ENCODE results near the gene KCNK15.
"Not testable (repeated sequence)": the region's sequence is repeated elsewhere in the genome, so short reads cannot be mapped to it uniquely, and the experiment has no call there.

Gene KCNK15

DNA sequence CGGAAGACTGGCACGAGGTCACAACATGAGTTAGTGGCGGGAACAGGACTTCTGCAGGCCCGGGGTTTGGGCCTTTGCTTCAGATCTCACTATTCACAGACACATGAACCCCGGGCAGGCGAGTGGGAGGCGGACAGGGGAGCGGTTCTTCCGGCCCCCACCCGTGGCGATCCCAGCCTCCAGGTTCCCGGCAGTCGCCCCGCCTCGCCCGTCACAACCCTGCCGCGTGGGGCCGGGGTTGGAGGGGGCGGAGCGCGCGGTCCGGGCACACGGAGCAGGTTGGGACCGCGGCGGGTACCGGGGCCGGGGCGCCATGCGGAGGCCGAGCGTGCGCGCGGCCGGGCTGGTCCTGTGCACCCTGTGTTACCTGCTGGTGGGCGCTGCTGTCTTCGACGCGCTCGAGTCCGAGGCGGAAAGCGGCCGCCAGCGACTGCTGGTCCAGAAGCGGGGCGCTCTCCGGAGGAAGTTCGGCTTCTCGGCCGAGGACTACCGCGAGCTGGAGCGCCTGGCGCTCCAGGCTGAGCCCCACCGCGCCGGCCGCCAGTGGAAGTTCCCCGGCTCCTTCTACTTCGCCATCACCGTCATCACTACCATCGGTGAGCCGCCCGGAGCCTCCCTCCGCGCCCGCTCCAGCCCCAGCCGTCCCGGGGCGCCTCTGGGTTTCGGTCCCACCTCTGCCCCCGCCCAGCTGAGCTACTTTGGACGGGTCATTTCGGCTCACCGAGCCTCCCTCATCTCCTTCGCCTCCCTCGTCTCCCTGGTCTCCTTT, at the start of gene KCNK15:
Gene KCNK15 (plus strand): TSS at position 268 of the 769 bp plus-strand sequence. CDS start 46 bp downstream, at position 314.
- DNase-seq, result no peak
- no peak for TF ChIP-seq GATA1 (IDR thresholded peaks at IDR 0.05; ENCODE audit: low read depth, low read length)
- no peak for TF ChIP-seq POLR2A (IDR thresholded peaks at IDR 0.05; ENCODE audit: low read length)

DNA sequence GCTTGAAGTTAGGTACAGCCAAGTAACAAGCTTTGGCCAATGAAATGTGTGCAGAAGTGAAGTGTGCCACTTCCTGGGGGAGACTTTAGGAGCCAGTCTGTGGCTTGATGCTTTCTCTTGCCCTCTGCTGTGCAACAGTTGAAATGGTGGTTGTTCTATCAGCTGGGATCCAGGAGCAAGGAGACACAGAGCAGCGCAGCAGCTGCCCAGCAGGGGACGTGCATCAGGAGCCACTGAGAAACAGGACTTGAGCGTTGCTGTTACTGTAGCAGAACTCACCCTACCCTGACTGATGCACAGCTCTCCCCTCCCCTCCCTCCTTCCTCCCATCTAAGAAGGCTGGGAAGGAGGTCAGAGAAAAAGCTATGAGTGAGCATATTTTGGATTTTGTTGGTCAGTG, 49.4 kb upstream of the KCNK15 start:
- DNase-seq, result no peak
- TF ChIP-seq GATA1 (IDR thresholded peaks at IDR 0.05; ENCODE audit: low read depth, low read length), result no peak
- no peak for TF ChIP-seq POLR2A (IDR thresholded peaks at IDR 0.05; ENCODE audit: low read length)

DNA sequence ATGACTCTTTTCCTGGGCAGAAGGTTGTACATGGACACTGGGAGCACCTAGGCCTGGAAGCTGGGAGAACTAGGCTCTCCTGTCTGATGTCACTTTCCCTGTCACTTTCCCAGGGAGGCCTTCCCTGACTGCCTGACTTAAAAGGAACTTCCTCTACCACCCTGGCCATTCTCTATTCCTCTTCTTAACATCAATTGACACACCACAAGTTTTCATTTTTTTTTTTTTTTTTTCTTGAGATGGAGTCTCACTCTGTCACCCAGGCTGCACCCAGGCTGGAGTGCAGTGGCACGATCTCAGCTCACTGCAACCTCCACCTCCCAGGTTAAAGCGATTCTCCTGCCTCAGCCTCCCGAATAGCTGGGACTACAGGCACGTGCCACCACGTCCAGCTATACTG, 48.6 kb upstream of the KCNK15 start:
- DNase-seq, result not testable (repeated sequence)

DNA sequence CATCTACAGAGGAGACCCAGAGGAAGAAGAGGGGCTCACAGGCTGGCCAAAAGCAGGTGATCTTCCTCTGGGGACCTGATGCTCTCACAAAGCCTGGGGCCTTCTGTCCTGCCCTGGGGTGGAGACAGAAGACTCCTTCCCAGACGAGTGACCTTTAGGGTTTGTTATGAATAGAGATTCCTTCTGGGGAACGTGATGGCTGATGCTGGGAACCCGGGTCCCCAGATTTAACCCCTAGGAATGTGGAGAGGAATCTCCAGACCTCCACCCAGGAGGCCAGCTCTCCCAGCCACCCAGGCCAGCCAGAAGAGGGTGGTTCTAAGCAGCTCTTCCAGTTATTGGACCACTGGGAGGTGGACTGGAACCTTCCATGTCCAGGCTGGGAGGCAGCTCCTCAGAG, 47.3 kb upstream of the KCNK15 start:
- TF ChIP-seq POLR2A (IDR thresholded peaks at IDR 0.05; ENCODE audit: low read length), result no peak
- DNase-seq, result no peak

DNA sequence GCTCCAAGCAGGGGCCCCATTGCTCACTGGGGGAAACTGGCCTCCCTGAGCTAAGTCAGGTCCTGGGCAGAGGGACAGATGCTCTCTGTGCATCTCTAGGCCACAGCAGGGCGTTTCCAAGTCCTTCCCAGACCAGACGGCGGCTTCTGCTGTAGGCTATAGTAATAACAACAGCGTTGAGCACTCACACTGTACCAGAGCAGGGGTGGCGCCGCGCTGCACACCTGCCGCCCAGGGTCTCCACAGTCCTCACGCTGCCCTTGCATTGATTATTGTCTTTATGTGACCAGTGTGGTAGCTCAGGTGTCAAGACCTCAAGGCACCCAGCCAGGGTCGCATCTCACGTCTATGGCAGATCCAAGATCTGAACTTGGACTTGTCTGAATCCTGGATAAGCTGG, 45.4 kb upstream of the KCNK15 start:
- TF ChIP-seq GATA1 (IDR thresholded peaks at IDR 0.05; ENCODE audit: low read depth, low read length) (no peak), POLR2A (IDR thresholded peaks at IDR 0.05; ENCODE audit: low read length) (no peak)
- DNase-seq, result no peak

DNA sequence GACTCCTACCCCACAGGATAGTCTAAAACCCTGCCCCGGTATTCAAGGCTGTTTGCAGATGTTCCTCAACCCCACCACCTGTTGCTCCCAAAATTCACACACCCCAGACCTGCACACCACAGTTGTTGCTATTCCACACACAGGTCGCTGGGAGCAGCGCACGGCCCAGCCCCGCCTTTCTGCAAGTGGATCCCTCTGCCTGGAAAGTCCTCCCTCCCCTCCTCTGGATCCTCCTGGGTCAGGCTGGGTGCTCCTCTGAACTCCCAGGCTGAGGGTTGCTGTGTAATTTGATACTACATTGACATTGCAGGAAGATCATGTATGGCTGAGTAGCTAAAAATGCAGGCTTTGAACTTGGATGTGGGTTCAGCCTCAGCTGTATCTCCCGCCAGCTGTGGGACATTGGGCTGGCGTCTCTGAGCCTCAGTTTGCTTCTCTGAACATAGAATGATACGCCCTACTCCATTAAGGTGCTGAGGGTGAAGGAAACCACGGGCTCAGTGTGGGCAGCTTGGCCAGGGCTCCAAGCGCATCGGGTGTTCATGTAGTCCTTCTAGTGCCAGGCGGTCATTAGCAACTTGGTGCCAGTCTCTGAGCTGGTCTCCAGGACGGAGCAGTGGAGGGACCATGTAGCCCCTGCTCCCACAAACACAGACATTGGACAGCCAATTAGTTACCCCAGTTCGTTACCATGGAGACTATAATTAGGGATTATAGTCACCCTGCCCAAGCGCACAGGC, 44.4 kb upstream of the KCNK15 start:
- TF ChIP-seq GATA1 (IDR thresholded peaks at IDR 0.05; ENCODE audit: low read depth, low read length) (no peak), POLR2A (IDR thresholded peaks at IDR 0.05; ENCODE audit: low read length) (no peak)

DNA sequence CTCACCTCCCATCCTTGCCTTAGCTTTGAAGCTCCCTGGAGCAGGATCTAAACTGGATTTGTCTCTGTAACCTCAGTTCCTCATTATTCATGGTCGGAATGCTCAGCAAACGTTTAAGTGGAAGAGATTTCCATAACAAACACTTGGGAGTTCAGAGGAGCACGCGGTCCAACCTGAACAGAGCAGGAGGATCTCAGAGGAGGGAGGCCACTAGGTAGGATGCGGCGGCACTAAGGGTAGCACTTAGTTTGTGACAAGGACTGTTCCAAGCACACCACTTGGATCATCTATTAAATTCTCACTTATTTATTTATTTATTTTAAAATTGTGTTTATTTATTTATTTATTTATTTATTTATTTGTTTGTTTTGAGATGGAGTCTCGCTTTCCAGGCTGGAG, 43.8 kb upstream of the KCNK15 start:
- no peak for DNase-seq

More for the DNA sequence above, 44.4 kb upstream of the KCNK15 start:
- DNase-seq, result no peak

DNA sequence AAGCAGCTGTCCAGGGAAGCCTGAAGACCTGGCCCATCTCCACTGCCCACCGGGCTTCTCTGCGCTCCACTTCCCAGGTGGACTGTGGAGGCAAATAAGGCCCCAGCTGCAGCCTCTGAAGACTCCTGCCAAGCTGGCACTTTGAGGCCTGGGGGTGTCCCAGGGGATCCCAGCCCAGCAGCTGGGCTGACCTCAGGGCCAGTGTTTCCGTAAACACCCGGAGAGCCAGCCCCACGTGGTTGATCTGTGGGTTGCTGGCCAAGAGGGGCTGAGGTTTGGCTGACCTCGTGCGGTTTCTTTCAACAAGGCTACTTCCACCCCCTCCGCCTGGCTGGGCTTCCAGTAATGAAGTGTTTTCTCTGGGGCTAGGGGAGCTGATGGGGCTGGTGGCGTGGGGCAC, 42.9 kb upstream of the KCNK15 start:
- TF ChIP-seq GATA1 (IDR thresholded peaks at IDR 0.05; ENCODE audit: low read depth, low read length) (no peak), POLR2A (IDR thresholded peaks at IDR 0.05; ENCODE audit: low read length) (no peak)
- DNase-seq, result no peak

More for the DNA sequence above, 43.8 kb upstream of the KCNK15 start:
- TF ChIP-seq POLR2A (IDR thresholded peaks at IDR 0.05; ENCODE audit: low read length) (no peak), GATA1 (IDR thresholded peaks at IDR 0.05; ENCODE audit: low read depth, low read length) (no peak)

DNA sequence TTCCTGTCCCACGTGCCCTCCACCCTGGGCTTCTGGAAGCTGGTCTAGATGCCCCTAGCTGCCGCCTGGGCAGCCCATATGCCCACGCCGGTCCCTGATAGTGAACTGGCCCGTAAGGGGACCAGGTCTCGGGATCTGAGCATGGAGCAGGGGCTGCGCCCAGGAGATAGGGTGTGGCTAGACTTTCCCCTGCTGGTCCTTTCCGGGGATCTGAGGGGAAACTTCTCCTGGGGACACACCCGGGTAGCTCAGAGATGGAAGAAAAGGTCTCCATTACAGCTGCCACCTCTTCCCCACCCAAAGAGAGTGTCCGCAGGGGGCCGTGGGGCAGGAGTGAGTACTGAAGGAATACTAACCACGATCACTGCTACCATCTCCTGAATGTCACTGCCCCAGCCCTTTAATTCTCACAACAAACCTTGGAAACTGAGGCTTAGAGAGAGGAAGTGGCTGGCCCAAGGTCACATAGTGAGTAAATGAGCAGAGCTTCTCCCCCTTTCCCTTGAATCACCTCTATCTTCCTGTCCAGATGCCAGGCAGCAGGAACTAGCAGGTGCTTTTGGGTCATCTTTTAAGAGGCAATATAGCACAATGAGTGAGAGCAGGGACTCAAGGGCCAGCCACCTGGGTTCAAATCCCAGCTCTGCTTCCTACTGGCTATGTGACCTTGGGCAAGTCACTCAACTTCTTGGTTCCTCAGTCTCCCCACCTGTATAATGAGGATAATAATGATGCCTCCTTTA, 42.3 kb upstream of the KCNK15 start:
- DNase-seq, result no peak
- no peak for TF ChIP-seq POLR2A (IDR thresholded peaks at IDR 0.05; ENCODE audit: low read length)
- TF ChIP-seq GATA1 (IDR thresholded peaks at IDR 0.05; ENCODE audit: low read depth, low read length), result no peak

DNA sequence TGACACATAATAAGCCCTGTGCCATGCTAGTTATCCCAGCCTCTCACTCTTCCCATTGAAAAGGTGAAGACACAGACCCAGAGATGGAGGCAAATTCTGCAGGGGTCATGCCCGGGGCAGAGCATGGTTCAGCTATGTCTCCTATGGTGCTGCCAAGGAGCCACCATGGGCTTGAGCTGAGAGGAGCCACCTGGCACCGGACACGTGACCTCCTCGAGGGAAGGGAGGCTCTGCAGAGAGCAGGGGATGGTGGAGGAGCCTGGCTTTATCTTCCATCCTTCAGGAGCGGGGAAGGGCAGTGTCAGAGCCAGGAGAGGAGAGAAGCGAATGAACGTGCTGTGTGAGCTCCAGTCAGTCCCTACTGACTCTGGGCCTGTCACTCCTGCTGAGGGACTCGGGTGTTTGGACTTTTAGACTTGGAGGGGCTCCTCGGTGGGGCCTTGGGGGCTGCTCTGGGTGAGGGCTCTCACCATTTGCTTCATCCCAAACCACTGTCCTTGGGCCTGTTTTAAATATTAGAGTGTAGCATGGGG, 41.6 kb upstream of the KCNK15 start:
- DNase-seq, result no peak
- TF ChIP-seq POLR2A (IDR thresholded peaks at IDR 0.05; ENCODE audit: low read length) (no peak), GATA1 (IDR thresholded peaks at IDR 0.05; ENCODE audit: low read depth, low read length) (no peak)

DNA sequence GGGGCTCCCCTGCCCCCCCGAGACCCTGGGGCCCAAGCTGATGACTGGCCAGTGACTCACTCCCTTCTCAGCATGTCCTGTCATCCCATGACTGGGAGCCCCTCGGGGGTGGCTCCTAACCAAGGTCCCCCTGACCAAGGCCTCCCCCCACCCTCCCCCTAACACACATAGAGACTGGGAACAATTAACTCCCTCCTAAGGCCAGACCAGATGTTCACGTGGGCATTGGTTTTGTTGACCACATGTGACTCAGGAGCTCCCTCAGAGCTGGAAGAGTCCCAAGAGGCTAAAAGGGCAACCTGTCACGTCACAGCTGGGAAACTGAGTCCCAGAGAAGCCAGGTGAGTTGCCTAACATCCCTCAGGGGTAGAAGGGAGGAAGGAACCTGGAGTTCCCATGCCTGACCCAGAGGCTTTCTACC, 41.1 kb upstream of the KCNK15 start:
- TF ChIP-seq GATA1 (IDR thresholded peaks at IDR 0.05; ENCODE audit: low read depth, low read length), result no peak
- TF ChIP-seq POLR2A (IDR thresholded peaks at IDR 0.05; ENCODE audit: low read length), result no peak

DNA sequence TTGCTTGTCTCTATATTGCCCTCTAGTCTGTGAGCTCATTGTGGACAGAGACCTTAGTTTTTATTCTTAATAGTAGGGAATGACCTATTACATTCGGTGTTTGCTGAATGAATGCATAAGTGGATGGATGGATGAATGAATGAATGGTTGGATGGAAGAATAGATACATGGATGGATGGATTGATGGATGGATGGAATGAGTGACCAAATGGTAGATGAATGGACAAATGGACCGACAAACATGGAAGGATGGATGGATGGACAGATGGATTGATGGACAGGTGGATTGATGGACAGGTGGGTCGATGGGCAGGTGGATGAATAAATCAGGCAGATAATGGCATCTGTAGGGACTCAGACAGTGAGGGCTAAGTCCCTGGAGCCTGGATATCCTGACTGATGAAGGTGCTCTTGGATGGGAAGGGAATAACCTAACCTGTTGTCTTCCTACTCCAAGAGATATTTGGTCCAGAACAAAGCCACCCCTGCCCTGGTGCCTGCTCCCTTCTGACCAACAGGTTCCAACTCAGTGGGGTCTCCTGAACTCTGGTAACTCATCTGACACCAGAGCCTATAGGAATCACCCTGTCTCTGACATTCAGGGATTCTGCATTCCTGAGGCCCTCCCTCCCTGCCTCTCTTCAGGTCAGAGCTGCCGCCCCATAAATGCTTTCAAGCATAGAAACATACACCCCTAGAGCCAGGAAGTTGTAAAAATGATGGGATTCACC, 40.1 kb upstream of the KCNK15 start:
- TF ChIP-seq GATA1 (IDR thresholded peaks at IDR 0.05; ENCODE audit: low read depth, low read length), result no peak
- no peak for TF ChIP-seq POLR2A (IDR thresholded peaks at IDR 0.05; ENCODE audit: low read length)

More for the DNA sequence above, 41.1 kb upstream of the KCNK15 start:
- no peak for DNase-seq

DNA sequence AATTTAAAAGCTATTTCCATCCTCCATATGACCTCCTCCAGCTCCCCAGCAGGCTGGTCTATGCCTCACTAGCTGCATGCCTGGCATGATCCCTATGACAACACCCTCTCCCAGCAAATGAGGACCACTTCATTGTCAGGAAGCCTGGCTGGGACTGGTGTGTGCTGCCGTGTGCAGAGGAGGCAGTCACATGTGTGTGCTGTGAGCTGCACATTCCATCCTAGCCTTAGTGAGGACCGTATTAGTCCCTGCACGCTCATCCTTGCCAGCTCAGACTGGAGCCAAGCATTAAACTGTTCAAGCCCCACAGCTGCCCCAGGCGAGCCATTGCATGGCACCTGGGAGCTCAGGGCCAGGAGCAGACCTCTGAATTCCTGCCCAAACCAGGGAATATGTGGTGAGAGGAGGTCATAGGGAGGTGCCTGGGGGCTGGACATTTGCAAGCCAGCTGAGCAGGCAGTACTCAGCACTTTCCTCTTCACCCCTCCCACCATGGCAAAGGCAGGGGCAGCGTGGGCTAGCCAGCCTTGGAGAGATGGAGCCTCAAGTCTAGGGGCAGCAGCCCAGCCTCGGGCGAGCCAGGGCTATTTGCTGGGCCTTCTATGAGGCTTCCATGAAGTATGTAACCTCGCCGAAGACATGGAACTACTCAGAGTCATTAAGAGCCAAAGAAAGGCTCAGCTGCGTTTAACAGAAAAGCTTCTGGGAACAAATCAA, 39.2 kb upstream of the KCNK15 start:
- TF ChIP-seq GATA1 (IDR thresholded peaks at IDR 0.05; ENCODE audit: low read depth, low read length) (no peak), POLR2A (IDR thresholded peaks at IDR 0.05; ENCODE audit: low read length) (no peak)
- no peak for DNase-seq

More for the DNA sequence above, 40.1 kb upstream of the KCNK15 start:
- DNase-seq, result no peak

Data from erythroblast (primary cell).